ENCODE results near the gene MORN1.

MORN1 gene

DNA sequence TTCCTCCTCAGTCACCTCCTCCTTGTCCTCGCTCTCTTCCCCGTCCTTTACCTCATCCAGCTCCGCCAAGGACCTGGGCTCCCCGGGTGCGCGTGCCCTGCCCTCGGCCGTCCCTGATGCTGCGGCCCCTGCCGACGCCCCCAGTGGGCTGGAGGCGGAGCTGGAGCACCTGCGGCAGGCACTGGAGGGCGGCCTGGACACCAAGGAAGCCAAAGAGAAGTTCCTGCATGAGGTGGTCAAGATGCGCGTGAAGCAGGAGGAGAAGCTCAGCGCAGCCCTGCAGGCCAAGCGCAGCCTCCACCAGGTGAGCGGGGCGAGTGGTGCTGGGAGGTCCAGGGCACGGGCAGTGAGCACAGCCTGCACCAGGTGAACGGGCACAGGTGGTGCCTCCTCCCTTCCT, 87.1 kb downstream of the MORN1 start:
- H3K4me3 ChIP-seq (ENCODE audit: low read depth, low read length): no peak overlapping the region
- no peak for TF ChIP-seq CTCF (IDR thresholded peaks at IDR 0.05; ENCODE audit: low read depth, low read length)

- no peak for TF ChIP-seq CTCF (IDR thresholded peaks at IDR 0.05; ENCODE audit: low read depth, low read length)
- H3K4me3 ChIP-seq (ENCODE audit: low read depth, low read length): no peak overlapping the region
Measured at GRCh38 chr1:2303781-2304180, 87.6 kb downstream of the MORN1 start.

- no peak overlapping the region for H3K4me3 ChIP-seq (ENCODE audit: low read depth, low read length)
- TF ChIP-seq CTCF (IDR thresholded peaks at IDR 0.05; ENCODE audit: low read depth, low read length): no peak
Measured at GRCh38 chr1:2303016-2303775, 88.2 kb downstream of the MORN1 start.

GRCh38 chr1:2302292-2302925, 88.9 kb downstream of the MORN1 start:
- no peak overlapping the region for H3K4me3 ChIP-seq (ENCODE audit: low read depth, low read length)
- no peak for TF ChIP-seq CTCF (IDR thresholded peaks at IDR 0.05; ENCODE audit: low read depth, low read length)

DNA sequence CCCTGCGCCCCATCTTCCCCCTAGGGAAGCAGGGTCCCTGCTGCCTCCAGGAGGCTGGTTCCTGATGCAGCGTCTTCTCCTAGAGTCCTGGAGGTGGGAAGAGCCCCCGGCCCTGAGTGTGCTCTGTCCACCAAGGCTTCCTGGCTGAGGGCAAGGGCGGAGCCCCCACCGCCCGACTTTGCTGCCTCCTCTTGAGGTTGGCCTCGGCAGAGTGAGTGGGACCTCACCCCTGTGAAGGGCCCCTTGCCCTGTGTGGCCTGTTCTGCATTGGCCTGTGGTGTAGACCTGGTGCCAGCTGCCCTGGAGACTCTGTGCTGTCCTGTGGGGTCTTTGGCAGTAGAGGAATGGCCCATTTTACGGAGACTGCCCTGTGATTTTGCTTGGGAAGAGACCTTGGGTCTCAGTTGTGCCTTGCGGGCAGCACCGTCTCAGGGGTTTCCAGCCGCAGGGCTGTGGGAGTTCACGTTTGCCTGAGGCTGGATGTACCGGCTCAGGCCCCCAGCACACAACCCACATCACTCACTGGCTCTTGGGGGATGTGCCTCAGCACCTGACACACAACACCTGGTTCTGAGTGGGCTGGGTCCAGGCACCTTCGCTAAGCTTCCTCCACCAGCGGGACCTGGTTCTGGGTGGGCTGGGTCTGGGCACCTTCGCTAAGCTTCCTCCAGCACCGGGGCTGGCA, 89.6 kb downstream of the MORN1 start:
- no peak overlapping the region for H3K4me3 ChIP-seq (ENCODE audit: low read depth, low read length)
- TF ChIP-seq CTCF (IDR thresholded peaks at IDR 0.05; ENCODE audit: low read depth, low read length): no peak

GRCh38 chr1:2300851-2301606, 90.3 kb downstream of the MORN1 start:
- no peak overlapping the region for H3K4me3 ChIP-seq (ENCODE audit: low read depth, low read length)
- TF ChIP-seq CTCF (IDR thresholded peaks at IDR 0.05; ENCODE audit: low read depth, low read length): no peak
